ENCODE measurements around the gene ABCC4. TPM values are rescaled to one million over a fixed set of nuclear protein-coding genes. Genes with fewer than 3 reads are reported as not detected.

The ABCC4 gene
- total RNA-seq, 1 experiment from 2014 or later = 26.3 TPM

DNA sequence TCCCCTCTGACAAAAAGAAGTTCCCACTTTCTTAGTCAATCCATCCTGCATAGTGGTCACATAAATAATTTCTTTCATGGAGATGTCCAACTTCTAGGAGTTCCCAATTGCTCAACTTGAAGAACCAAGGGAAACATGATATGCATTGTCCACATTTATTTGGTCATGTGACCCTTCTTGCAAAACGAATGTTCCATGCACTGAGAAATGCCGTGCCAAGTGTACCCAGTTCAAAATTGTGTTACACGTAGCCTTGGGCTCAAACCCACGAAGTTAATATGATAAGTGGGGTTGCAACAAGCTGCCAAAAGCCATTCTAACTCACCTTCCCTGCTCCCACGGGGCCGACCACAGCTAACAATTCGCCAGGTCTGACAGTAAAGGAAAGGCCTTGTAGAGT lies 113.1 kb downstream of the ABCC4 start:
- Histone ChIP-seq H2AFZ (ENCODE audit: low read depth, low read length, poor library complexity, severe bottlenecking) (no peak overlapping the region), H3K4me2 (ENCODE audit: low read length) (no peak overlapping the region), H3K27ac (ENCODE audit: low read depth, low read length) (no peak overlapping the region), H3K4me1 (ENCODE audit: control insufficient read depth in 1 of 2, insufficient read depth in 2 of 2, low read length in 2 of 2) (no peaks in the 10 kb centered on the region), H3K9me3 (ENCODE audit: control insufficient read depth in 1 of 2, insufficient read depth in 1 of 2, low read depth in 1 of 2, low read length in 2 of 2) (no peaks in the 10 kb centered on the region), H3K79me2 (ENCODE audit: insufficient read depth, low read length) (no peaks in the 10 kb centered on the region; the same call in 1 of the 2 replicates), H3K9ac (ENCODE audit: low read length) (no peak overlapping the region), H3K9me2 (ENCODE audit: insufficient read depth) (no peaks in the 10 kb centered on the region), H3K4me3 (replicated peaks in 1 of 2; ENCODE audit: low read depth in 1 of 2, low read length in 2 of 2) (no peak overlapping the region), H4K20me1 (ENCODE audit: insufficient read depth) (peaks cover 3% of the 10 kb centered on the region; the same call in 1 of the 2 replicates), H3K36me3 (ENCODE audit: control insufficient read depth in 1 of 2, insufficient read depth in 2 of 2, low read length in 2 of 2) (peaks cover 0 to 8% of the 10 kb centered on the region in 2 experiments; a peak in 1 of 4 replicates), H3K27me3 (ENCODE audit: insufficient read depth, low read length) (no peaks in the 10 kb centered on the region)
- POLR2A ChIA-PET = interaction anchor here (1.6 kb wide), 1 partner anchor 216 kb away, joined by 4 read pairs; no protein-coding TSS in a partner anchor
- BruUV-seq (replicated peaks) = no TSS peak
- TF ChIP-seq EGR1 (IDR thresholded peaks at IDR 0.05; ENCODE audit: low read depth) = no peak
- TF ChIP-seq, protein P1, sequence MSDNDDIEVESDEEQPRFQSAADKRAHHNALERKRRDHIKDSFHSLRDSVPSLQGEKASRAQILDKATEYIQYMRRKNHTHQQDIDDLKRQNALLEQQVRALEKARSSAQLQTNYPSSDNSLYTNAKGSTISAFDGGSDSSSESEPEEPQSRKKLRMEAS (IDR thresholded peaks at IDR 0.05) = no peak
- TF ChIP-seq CEBPB (IDR thresholded peaks at IDR 0.05; ENCODE audit: low read depth) = no peak
- no peak for TF ChIP-seq FOSL1 (IDR thresholded peaks at IDR 0.05; ENCODE audit: low read depth)
- TF ChIP-seq ELF1 (IDR thresholded peaks at IDR 0.05; ENCODE audit: borderline replicate concordance, low read depth) = no peak
- CTCF ChIA-PET = interaction anchor here (0.6 to 6.7 kb wide), 4 partner anchors 109 to 646 kb away, joined by 4 to 218 read pairs (median 5); no protein-coding TSS in a partner anchor
- ATAC-seq (no peak), DNase-seq (ENCODE audit: low read depth, low spot score) (no peak)
- RAD21 ChIA-PET (ENCODE audit: low non-redundant PET in 1 of 2, low total read pairs in 2 of 2, uncharacterized antibody in 2 of 2, unreplicated experiment in 2 of 2) = interaction anchor here in 1 of 2 experiments (4.8 kb wide), 1 partner anchor 217 kb away, joined by 21 read pairs; no protein-coding TSS in a partner anchor
- intact Hi-C loops (cut with micrococcal nuclease) = no loop called here

DNA sequence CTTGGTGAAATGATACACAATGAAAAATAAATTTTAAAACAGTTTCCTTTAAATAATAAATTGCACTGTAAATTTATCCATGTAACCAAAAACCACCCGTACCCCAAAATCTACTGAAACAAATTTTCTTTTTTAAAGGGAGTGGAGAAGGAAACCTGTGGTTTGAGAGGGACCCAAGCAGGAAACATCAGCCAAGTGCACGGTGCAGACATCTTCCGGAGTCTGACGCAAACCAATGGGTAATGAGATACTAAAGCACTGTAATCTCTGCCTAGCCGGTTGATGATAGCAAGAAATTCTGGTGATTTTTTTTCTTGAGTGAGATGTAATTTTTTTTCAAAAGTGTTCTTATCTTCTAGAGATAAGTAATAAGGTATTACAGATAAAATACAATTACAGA lies 115.4 kb downstream of the ABCC4 start:
- POLR2A ChIA-PET = no interaction called here
- no peaks in the 10 kb centered on the region for H3K9me3 ChIP-seq (ENCODE audit: control insufficient read depth in 1 of 2, insufficient read depth in 1 of 2, low read depth in 1 of 2, low read length in 2 of 2)
- CTCF ChIA-PET = no interaction called here
- DNase-seq (ENCODE audit: low read depth, low spot score) (no peak), ATAC-seq (no peak)
- no peak overlapping the region for H2AFZ ChIP-seq (ENCODE audit: low read depth, low read length, poor library complexity, severe bottlenecking)
- no peak overlapping the region for H3K9ac ChIP-seq (ENCODE audit: low read length)
- TF ChIP-seq TCF7L2 (IDR thresholded peaks at IDR 0.05; ENCODE audit: borderline replicate concordance, extremely low read depth, insufficient read depth, insufficient read length) (no peak), ZNF274 (IDR thresholded peaks at IDR 0.05; ENCODE audit: low read depth, low read length) (no peak), RAD21 (IDR thresholded peaks at IDR 0.05; ENCODE audit: low read depth) (no peak), EZH2phosphoT487 (IDR thresholded peaks at IDR 0.05; ENCODE audit: borderline replicate concordance) (no peak)
- TF ChIP-seq, protein P2, sequence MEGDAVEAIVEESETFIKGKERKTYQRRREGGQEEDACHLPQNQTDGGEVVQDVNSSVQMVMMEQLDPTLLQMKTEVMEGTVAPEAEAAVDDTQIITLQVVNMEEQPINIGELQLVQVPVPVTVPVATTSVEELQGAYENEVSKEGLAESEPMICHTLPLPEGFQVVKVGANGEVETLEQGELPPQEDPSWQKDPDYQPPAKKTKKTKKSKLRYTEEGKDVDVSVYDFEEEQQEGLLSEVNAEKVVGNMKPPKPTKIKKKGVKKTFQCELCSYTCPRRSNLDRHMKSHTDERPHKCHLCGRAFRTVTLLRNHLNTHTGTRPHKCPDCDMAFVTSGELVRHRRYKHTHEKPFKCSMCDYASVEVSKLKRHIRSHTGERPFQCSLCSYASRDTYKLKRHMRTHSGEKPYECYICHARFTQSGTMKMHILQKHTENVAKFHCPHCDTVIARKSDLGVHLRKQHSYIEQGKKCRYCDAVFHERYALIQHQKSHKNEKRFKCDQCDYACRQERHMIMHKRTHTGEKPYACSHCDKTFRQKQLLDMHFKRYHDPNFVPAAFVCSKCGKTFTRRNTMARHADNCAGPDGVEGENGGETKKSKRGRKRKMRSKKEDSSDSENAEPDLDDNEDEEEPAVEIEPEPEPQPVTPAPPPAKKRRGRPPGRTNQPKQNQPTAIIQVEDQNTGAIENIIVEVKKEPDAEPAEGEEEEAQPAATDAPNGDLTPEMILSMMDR (IDR thresholded peaks at IDR 0.05 in 2 of 3, conservative IDR thresholded peaks at IDR 0.05 in 1 of 3; ENCODE audit: borderline replicate concordance in 1 of 3, insufficient read depth in 1 of 3, low read depth in 2 of 3, low read length in 2 of 3) = no peak
- TF ChIP-seq, protein P3, sequence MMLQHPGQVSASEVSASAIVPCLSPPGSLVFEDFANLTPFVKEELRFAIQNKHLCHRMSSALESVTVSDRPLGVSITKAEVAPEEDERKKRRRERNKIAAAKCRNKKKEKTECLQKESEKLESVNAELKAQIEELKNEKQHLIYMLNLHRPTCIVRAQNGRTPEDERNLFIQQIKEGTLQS (IDR thresholded peaks at IDR 0.05) = no peak
- TF ChIP-seq, protein P4, sequence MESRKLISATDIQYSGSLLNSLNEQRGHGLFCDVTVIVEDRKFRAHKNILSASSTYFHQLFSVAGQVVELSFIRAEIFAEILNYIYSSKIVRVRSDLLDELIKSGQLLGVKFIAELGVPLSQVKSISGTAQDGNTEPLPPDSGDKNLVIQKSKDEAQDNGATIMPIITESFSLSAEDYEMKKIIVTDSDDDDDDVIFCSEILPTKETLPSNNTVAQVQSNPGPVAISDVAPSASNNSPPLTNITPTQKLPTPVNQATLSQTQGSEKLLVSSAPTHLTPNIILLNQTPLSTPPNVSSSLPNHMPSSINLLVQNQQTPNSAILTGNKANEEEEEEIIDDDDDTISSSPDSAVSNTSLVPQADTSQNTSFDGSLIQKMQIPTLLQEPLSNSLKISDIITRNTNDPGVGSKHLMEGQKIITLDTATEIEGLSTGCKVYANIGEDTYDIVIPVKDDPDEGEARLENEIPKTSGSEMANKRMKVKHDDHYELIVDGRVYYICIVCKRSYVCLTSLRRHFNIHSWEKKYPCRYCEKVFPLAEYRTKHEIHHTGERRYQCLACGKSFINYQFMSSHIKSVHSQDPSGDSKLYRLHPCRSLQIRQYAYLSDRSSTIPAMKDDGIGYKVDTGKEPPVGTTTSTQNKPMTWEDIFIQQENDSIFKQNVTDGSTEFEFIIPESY (IDR thresholded peaks at IDR 0.05; ENCODE audit: extremely low read depth, insufficient replicate concordance, low read length) = no peak
- no peaks in the 10 kb centered on the region for H3K27me3 ChIP-seq (ENCODE audit: insufficient read depth, low read length)
- H3K9me2 ChIP-seq (ENCODE audit: insufficient read depth) = no peaks in the 10 kb centered on the region
- BruUV-seq (replicated peaks) = no TSS peak
- H3K36me3 ChIP-seq (ENCODE audit: control insufficient read depth in 1 of 2, insufficient read depth in 2 of 2, low read length in 2 of 2) = peaks cover 0 to 8% of the 10 kb centered on the region in 2 experiments; a peak in 1 of 4 replicates
- no peaks in the 10 kb centered on the region; the same call in 1 of the 2 replicates for H3K79me2 ChIP-seq (ENCODE audit: insufficient read depth, low read length)
- H3K4me2 ChIP-seq (ENCODE audit: low read length) = no peak overlapping the region
- peaks cover 3% of the 10 kb centered on the region; the same call in 1 of the 2 replicates for H4K20me1 ChIP-seq (ENCODE audit: insufficient read depth)
- RAD21 ChIA-PET (ENCODE audit: low non-redundant PET in 1 of 2, low total read pairs in 2 of 2, uncharacterized antibody in 2 of 2, unreplicated experiment in 2 of 2) = no interaction called here
- no peaks in the 10 kb centered on the region for H3K4me1 ChIP-seq (ENCODE audit: control insufficient read depth in 1 of 2, insufficient read depth in 2 of 2, low read length in 2 of 2)
- H3K27ac ChIP-seq (ENCODE audit: low read depth, low read length) = no peak overlapping the region
- H3K4me3 ChIP-seq (replicated peaks in 1 of 2; ENCODE audit: low read depth in 1 of 2, low read length in 2 of 2) = no peak overlapping the region
- intact Hi-C loops (cut with micrococcal nuclease) = no loop called here
